GM12891 (cell line): ENCODE measurements around the gene TCP11L2.

Experiments
- PAX5 ChIP-seq: IDR thresholded peaks from 2 replicates; pipeline ENCODE4 v1.6.1; 2011; ENCODE audit warnings: low read length, moderate library complexity, mild to moderate bottlenecking; ENCODE audit not compliant: insufficient read depth, severe bottlenecking
- POLR2A ChIP-seq: IDR thresholded peaks from 2 replicates; pipeline ENCODE4 v1.6.1; 2011; ENCODE audit warnings: low read depth, low read length, control low read depth
- POLR2AphosphoS5 ChIP-seq: IDR thresholded peaks from 2 replicates; pipeline ENCODE4 v1.6.1; 2011; ENCODE audit warnings: low read depth, low read length, control low read depth
- POU2F2 ChIP-seq: IDR thresholded peaks from 2 replicates; pipeline ENCODE4 v1.6.1; 2011; ENCODE audit warnings: low read depth, mild to moderate bottlenecking, control low read depth, low read length, moderate library complexity
- SPI1 ChIP-seq: IDR thresholded peaks from 2 replicates; pipeline ENCODE4 v1.6.1; 2011; ENCODE audit warnings: low read depth, low read length, control low read depth
- TAF1 ChIP-seq: IDR thresholded peaks from 2 replicates; pipeline ENCODE4 v1.6.1; 2011; ENCODE audit warnings: low read depth, low read length, control low read depth

- TF ChIP-seq POLR2AphosphoS5: no peak
- no peak for TF ChIP-seq POLR2A
- no peak for TF ChIP-seq TAF1
- TF ChIP-seq SPI1: no peak
- TF ChIP-seq PAX5: no peak
- TF ChIP-seq POU2F2: no peak
These were observed 26.2 kb downstream of the TCP11L2 start for GRCh38 chr12:106328735-106329134.
